NCI-H146 (cell line): Measurements from ENCODE around the gene CACNG7.
"Not testable (repeated sequence)": the region's sequence is repeated elsewhere in the genome, so short reads cannot be mapped to it uniquely, and the experiment has no call there.

Experiments used
- DNase-seq: peaks from one replicate; lab custom pipeline; 2025; lab: John Stamatoyannopoulos, UW

CACNG7 gene

GRCh38 chr19:53908935-53909415 lies at the start of gene CACNG7:
TSS of gene CACNG7 (plus strand) at chr19:53909278. CDS start at chr19:53912832, 3,554 bp downstream.
- no peak for DNase-seq

- DNase-seq: peak; percentile 6
Measured at GRCh38 chr19:53864308-53864836, 44.7 kb upstream of the CACNG7 start.

- DNase-seq: no peak
Measured at GRCh38 chr19:53865523-53865917, 43.6 kb upstream of the CACNG7 start.

GRCh38 chr19:53865918-53866864 lies 42.9 kb upstream of the CACNG7 start:
- no peak for DNase-seq

GRCh38 chr19:53866865-53867224 lies 42.2 kb upstream of the CACNG7 start:
- DNase-seq: no peak

- peak; percentile 43 for DNase-seq
Measured at GRCh38 chr19:53867225-53868090, 41.6 kb upstream of the CACNG7 start, which contains the start of gene MYADM. TSS of gene MYADM (plus strand) at chr19:53867883. CDS start at chr19:53873530, 5,647 bp downstream.

- no peak for DNase-seq
Measured at GRCh38 chr19:53868091-53868891, 40.8 kb upstream of the CACNG7 start.

GRCh38 chr19:53868892-53869804 lies 39.9 kb upstream of the CACNG7 start:
- peak; percentile 37 for DNase-seq

GRCh38 chr19:53869805-53870484 lies 39.1 kb upstream of the CACNG7 start:
- not testable (repeated sequence) for DNase-seq

GRCh38 chr19:53870485-53870844 lies 38.6 kb upstream of the CACNG7 start:
- DNase-seq: no peak

- no peak for DNase-seq
Measured at GRCh38 chr19:53871454-53871853, 37.6 kb upstream of the CACNG7 start.

GRCh38 chr19:53872762-53873161 lies 36.3 kb upstream of the CACNG7 start:
- DNase-seq: no peak

- no peak for DNase-seq
Measured at GRCh38 chr19:53873773-53874605, 35.1 kb upstream of the CACNG7 start.

- DNase-seq: no peak
Measured at GRCh38 chr19:53874606-53874990, 34.5 kb upstream of the CACNG7 start.

GRCh38 chr19:53875602-53876325 lies 33.3 kb upstream of the CACNG7 start:
- no peak for DNase-seq

GRCh38 chr19:53876651-53877224 lies 32.3 kb upstream of the CACNG7 start:
- DNase-seq: no peak

GRCh38 chr19:53877361-53877766 lies 31.7 kb upstream of the CACNG7 start:
- DNase-seq: no peak

GRCh38 chr19:53878776-53879139 lies 30.3 kb upstream of the CACNG7 start:
- no peak for DNase-seq
